CD4-positive, alpha-beta T cell treated with Interleukin-17A for 4 hours (primary cell): ENCODE measurements around the gene ARF1.

ENCODE experiments used
- DNase-seq: peaks from one replicate; pipeline ENCODE4 v3.0.0-alpha.2; 2020; ENCODE audit warnings: mixed read lengths

Gene ARF1

DNA sequence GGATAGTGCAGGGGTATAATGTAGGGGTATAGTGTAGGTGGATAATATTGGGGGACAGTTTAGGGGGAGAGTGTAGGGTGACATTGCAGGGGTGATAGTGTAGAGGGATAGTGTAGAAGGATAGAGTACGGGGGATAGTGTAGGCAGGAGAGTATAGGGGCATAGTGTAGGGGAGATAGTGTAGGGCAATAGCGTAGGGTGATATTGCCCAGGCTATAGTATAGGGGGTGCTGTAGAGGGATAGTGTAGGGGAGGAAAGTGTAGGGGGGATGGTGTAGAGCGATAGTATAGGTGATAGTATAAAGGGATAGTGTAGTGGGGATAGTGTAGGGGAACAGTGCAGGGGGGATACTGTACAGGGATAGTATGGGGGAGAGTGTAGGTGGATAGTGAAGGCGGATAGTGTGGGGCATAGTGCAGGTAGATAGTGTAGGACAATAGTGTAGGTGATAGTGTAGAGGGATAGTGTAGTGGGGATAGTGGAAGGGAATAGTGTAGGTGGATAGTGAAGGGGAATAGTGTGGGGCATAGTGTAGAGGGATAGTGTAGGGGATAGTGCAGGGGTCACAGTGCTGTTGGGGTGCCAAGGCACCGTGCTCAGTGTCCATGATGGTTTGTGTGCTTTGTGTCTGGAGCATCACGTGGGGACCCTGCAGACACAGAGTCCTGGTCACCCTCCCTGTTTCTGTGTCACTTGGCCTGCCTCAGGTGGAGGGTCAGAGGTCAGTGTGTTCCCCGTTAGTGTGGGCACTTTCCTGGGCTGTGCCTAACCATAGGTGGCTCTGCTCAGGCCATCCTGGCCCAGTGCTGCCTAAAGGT, 10.5 kb upstream of the ARF1 start:
- DNase-seq: no peak

DNA sequence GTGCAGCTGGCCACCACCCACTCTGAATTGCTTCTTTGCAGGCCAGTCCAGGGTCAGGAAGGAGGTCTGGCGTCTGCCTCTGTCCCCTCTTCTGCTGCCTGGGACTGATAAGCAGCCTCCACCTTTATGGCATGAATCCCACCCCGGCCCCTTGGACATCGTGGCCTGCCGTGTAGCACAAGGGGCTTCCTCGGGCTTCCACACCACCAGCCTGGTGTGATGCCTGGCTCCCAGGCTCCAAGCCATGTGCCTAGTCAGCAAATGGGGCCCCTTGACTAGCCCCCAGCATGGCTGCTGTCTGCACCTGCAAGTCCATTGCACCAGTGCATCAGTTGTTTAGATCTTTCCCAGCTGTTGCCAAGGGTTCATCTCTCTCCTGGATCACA, 9.9 kb upstream of the ARF1 start:
- DNase-seq: no peak

DNA sequence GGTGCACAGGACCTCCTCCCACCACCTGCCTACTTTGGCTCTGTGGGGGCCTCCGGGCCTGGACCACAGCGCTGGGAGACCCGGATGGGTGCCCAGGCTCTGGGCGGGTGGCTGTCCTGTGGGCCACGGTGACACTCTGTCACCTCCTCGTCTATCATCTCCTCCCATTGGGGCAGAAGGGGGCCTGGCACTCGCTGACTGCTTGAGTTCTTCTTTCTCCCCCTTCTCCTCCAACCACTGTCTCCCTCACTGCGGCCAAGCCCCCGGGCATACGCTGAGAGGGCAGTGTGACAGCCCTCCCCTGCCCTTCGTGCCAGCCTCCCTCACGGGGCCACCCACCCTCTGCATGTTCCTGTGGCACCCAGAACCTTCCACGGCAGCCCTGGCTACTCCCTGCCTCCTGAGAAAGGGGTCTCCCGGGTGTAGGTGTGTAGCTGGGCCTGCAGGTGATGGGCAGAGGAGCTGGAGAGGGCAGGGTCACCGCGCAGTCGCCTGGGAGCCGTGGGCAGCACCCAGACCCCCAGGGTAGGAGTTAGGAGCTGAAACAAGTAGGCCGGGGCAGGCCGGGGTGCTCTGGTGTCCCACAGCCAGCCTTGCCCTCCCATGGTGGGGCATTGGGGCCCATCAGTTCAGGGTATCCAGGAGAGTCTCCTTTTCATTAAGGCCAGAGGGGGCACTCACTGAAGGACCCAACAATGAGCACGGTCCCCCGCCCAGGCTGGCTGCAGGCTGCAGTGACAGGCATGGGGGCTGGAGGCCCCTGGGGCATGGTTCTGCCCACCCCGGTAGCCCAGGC, 9.2 kb upstream of the ARF1 start:
- DNase-seq: no peak

DNA sequence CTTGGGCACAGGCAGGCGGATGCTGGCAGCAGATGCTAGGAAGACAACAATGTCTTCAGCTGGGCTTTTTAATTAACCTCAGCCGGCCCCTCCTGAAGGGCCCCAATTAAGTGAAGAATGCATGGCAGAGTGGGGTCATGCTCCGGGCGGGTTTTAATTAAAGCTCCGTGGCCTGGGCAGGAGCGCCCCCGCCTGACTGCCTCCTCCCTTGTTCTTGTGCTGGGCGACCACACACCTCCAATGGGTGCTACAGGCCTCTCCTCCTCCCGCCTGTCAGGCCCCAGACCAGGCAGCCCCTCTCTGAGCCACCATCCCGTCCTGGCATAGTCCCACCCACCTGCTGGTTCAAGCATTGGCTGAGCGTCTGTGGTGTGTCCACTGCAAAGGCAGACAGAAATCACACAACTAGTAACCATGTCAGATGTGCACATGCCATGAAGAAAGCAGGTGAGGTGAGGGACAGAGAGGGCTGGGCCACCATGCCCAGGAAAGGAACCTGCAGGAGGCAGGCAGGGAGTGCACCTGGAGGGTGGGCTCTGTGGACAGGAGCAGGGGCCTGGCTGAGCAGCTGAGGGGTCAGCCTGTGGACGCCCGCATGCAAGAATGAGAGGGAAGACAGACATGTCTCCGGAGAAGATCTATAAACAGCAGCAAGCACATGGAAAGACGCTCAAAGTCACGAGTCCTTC, 8.5 kb upstream of the ARF1 start:
- DNase-seq: no peak

DNA sequence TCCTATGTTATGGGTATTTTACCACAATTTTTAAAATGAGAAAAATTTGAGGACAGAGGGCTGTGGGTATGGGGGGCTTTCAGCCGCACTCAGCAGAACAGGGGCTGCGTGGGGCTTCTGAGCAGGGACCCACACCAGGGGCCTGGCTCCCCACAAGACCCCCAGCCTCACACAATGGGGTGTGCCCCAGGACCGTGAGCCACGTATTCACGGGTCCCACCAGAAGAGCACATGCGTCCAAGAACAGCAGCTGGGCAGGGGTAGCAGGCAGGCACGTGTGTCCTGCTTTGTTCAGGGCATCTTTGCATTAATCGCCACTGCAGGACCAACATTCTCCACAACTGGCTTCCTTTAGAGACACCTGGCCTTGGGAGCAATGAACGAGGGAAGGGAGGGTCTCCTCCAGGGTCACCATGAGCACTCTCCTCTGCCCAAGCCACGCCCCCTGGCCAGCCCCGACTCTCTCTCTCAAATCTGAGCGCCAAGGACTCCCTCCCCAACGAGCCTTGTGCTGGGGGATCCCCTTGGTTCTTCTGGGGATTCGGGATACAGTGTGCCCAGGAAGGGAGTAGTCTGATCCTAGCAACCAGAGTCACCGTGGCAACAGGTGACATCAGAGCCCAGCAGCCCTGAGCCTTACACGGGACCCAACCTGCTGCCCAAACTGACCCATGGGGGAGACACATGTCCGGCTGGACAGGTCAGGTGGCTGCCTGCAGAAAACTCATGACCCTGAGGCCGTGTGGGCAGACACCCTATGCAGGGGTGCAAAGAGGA, 7.4 kb upstream of the ARF1 start:
- no peak for DNase-seq

DNA sequence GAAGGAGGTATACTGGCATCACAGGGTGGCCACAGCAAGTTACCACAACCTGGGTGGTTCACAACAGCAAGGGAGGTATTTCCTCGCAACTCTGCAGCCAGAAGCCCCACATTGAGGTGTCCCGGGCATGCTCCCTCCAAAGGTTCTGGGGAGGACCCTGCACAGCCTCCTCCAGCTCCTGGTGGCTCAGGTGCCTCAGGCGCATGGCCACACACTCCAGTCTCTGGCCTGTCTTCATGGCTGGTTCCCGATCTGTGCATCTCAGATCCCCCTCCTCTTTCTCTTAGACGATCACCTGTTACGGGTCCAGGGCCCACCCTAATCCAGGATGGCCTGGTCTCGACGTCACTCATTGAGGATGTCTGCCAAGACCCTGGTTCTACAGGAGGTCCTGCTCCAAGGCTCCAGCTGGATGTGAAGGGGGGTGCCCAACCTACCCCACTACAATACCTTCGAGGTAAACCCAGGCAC, 6.7 kb upstream of the ARF1 start:
- no peak for DNase-seq

DNA sequence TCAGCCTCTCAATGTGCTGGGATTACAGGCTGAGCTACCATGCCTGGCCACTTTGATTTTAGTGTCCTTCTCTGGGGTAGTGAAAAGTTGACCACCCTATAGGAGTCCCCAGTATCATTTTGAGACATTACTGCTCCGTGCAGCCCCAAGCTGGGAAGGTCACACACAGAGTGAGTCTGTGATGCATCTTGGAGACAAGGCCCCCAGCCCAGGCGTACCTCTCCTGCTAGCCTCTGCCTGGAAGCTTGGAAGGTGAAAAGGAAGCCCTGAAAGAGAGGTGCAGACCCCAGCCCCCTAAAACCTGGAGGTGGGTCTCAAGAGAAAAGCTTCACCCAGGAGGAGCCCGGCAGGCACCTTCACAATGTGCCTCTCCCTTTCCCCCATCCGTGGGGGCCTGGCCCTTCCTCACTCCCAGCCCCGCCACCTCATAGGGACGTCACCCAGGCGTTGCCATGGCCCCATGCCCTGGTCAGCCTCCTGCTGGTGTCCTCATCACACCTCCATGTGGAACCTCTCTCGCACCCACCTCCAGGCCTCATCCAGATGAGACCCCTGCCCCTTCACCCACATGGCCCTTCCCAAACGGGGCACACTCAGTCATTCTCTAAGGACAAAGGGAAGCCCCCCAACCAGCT, 5.6 kb upstream of the ARF1 start:
- DNase-seq: no peak

DNA sequence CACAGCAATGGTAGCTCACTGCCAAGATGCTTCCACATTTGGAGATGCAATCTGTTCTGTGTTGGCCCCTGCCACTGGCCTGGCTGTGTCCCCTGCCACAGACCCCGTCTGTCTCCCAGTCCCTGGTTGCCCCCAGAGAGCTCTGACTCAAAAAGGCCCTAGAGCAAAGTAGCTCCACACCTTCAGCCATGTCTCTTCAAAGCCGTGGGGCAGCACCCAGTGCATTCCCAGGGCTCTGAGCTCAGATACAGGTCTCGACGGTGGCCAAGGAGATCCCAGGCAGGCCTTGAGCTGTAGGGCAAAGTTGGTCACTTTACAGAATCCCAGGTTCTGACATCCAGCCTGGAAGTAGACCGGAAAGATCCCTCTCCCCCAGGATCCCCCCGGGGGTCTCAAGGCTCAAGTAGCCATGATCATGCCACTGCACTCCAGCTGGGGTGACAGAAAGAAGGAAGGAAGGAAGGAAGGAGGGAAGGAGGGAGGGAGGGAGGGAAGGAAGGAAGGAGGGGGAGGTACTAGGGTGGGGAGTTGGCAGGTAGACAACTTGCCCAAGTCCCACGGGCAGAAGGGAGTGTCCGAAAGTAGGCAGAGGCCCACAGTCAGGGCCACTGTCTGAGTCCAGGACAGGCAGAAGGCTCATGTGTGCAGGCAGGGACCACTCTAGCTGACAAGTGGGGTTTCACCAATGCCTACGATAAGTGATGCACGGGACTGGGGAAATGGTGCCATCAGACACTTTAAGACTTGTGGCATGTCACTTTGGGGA, 4.8 kb upstream of the ARF1 start:
- DNase-seq: no peak

DNA sequence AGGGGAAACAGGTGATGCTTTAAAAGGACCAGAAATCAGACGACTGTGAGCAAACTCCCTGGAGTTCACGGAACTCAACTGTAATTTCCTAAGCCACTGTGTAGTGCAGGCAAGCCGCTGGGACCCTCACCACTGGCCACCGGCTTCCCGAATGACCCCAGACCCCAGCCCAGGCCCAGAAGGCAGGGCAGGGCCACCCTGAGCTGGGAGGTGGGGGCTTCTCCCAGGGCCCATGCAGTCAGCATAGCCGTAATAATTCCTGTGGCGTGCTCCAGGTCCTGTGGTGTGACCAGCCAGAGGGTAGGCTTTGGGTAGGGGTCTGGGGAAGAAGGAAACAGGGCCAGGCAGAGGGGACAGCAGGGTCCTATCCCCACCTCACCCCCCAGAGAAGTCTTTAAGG, 3.5 kb upstream of the ARF1 start:
- no peak for DNase-seq

DNA sequence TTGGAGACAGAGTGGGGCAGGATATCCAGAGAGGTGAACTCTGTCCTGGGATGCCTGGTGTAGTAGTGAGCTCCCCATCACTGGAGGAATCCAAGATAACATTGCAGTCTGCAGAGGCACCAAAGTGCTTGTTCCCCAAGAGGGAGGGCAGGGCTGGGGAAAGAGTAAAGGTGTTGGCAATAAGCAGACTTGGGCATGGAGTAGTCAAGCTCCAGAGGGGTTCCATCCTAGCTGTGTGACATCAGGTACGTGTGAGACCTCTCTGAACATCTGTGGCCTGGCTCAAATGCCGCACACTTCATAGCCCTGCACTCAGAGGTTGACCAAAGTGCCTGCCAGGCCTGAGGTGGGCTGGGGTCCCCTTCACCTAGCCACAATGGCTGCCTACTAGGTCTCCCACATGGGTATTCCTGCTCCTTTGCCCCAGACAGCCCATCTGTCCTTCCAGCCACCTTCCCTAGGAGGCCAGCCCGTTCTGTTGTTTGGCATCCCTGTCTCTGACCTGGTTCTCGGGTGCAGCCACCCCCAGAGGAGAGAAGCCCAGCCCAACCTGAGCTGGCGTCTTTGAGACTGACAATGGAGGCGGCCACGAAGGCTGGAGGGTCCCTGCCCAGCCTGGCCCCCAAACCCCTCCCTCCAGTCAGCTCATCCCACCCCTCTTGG, 2.8 kb upstream of the ARF1 start:
- DNase-seq: no peak

DNA sequence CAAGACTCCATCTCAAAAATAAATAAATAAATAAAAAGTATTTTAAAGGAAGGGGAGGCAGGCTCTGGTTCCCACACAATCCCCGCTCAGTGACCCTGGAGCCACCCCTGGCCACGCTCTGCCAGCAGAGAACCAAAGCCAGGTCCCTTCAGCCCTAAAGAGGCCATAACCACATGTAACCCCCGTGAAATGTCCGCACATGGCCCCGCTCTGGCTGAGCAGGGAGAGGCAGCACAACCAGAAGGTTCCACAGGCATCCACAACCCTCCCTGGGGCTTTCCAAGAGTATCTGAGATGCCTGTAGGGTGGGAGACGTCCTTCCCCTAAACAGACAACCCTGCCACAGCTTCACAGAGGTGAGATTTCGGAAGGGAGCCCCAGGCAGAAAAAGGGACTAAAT, 1.4 kb upstream of the ARF1 start:
- no peak for DNase-seq

DNA sequence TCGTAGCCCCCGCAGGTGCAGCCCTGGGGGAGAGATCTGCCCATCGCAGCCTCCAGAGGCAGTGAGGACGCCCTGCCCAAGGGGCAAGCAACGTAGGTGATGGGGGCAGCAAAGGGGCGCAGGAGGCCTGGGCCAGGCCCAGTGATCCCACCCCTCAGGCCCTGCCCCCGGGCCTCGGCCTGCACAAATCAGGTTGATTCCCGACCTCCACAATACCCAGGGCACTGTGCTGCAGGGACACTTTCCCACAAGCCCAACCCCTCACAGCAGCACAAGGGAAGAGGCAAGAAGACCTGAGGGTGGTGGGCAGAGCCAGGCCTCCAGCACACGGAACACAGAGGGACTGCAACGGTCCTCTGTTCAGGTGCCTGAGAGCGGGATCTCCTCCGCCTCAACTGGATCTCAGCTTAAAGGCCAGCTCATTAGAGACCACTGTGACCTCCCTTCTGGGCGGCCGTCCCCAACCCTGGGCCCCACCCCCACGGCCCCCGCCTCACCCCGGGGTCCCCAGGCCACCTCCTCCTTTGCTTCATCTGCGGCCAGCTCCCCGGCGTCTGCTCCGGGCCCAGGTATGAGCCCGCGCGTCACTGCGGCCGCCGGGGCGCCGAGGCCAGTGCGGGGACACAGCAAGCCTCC, 812 bp upstream of the ARF1 start:
- no peak for DNase-seq

DNA sequence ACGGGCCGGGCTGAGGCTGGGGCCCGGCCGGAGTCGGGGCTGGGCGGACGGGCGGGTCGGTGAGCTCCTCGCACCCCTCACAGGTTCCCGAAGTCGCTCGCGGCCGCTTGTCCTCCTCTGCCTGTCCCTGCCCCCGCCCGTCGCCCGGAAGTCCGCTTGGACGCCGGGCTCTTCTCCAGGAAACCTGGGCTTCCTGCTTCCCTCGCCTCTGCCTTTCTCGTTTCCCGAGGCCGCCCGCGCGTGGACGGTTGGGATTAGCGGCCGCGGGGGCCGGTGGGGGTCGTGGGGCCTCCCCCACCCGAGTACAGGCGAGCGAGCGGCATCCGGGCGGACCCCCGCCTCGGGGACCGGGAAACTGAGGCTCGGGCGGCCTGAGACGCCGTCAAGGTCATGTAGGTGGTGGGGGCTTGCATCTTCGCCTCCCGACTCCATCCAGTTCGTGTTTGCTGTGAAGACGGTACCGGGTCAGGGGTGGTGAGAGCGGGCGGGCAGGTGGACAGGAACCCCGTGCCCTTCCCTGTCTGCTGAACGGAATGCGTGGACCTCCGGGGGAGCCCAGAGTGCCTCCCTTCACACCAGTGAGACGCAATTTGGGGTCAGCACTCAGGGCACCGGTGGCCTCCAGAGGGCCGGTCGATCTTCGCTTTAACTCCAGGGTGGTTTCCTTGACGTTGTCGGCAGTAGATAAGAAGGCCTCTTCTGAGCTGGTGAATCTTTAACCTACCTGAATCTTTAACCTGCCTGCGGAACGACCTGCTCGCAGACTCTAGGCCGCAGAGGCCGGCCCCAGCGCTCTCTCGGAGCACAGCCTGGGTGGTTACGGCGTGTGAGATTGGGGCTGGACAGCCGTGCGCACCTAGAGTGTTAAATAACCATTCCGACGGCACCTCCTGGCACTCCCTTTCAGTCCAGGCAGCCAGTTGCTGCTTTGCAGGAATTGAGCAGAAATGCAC, 686 bp downstream of the ARF1 start:
- DNase-seq: peak; percentile 48

DNA sequence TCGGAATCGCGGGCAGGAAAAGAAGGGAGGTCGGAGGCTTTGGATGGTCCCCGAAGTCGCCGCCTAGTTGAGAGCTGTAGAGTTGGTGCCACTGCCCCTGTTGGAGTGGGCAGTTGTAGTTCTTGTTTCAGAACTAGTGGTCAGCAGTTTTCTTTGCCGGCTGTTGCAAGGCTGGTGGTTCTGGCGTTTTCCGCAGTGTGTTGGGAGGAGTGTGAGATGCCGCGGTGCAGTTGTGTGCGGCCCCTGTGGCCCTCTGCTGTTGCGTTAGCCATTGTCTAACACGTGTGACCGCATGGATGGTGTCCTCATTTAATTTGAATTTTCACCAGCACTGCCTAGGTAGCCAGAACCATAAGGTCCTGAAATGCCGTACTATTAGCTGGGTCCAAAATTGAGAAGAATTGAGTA, 1.4 kb downstream of the ARF1 start:
- no peak for DNase-seq

DNA sequence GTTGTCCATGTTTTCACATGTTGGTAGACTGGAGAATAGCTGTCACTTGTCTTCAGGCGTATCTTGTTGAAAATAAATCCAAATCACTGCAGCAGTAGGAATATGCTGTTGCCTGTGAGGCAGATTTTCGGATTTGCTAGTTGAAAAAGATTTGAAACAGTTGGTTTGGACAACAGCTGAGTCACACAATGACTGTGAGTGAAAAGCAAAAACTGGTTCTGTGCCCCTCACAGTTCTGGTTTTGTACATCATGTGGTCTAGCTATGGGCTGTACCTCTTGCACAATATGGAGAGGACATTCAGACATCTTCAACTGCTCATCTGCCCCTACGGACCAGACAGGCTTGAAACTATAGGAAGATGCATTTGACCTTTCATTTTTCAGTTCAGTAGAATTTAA, 1.8 kb downstream of the ARF1 start:
- no peak for DNase-seq

DNA sequence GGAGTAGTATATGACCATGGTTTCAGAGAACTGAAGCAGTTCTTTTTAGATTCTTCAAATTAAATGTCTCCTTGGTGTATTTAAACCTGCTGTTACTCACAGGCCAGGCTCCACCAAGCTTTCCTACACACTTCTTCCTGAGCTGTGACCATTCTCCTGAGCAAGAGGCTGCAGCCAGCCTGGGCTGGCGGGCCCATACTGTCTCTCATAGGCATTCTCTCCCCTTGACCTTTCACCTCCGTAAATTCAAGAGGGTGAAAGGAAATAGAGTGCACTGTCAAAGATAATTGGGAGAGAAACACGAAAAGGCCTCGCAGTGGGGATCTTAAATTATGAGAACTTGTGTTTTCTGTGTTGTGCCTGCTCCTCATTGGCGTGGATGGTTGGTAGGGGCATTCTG, 2.3 kb downstream of the ARF1 start:
- DNase-seq: no peak

DNA sequence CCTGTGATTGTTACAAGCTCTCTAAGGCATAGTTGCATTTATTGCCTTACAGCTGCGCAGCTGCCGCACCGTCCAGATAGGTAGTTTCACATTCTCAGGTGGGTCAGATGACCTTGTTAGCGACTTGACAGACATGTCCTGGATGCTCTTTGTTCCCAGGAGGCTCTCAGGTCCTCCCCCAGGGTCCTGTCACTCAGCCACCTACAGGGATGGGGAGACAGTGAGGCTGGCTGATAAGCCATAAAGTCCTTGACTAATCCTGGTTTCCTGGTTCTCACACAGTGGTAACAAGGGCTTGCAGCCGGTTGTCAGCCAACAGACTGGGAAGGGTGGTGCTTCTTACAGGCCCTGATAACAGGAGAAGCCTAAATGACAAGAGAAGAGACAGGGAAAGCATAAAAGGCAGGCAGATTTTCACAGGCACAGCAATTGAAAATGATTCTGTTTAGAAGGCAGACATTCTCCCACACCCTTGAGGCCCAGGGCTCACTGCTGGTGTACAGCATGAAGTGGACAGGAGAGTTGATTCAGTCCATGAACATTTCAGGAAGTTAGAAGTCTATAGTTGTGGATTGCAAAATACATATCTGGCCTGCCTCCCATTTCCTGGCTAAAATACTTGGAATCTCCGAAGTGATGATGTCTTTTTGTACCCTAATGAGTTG, 2.9 kb downstream of the ARF1 start:
- DNase-seq: no peak

DNA sequence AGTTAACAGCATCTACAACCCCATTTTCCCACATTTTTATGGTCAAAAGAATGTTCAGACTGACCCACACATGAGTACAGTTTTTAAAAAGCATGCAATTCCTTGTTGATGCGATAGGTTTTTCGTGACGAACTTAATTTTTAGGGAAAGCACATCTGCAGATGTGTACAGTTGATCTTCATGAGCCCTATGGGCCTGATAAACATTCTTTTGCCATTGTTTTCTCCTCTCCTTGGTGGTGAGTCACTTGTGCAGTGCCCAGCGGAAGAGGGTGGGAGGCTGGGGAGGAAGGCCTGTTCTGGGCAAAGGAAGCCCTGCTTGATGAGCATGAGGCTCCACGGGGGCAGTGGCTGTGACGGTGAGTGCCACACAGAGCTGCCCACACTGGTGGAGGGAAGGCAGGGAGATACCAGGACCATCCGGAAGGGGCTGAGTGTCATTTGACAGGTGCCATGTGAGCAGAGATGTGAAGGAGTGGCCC, 5.3 kb downstream of the ARF1 start:
- peak; percentile 42 for DNase-seq
